HG02798 (cell line): ENCODE data around the gene NAP1L4.

ENCODE experiments used
- ATAC-seq: cut with Tn5 transposase; IDR thresholded peaks from one replicate; pipeline ENCODE4 v1.9.1; 2021; ENCODE audit warnings: mild to moderate bottlenecking; ENCODE audit not compliant: unreplicated experiment, poor library complexity

Gene NAP1L4

GRCh38 chr11:2964782-2965181 is 27.3 kb downstream of the NAP1L4 start:
- no peak for ATAC-seq

- ATAC-seq: no peak
Measured at GRCh38 chr11:2963761-2964160, 28.4 kb downstream of the NAP1L4 start.

- ATAC-seq: no peak
Measured at GRCh38 chr11:2963112-2963754, 28.9 kb downstream of the NAP1L4 start.

GRCh38 chr11:2961080-2961479 is 31.0 kb downstream of the NAP1L4 start:
- no peak for ATAC-seq

GRCh38 chr11:2960139-2960538 is 32.0 kb downstream of the NAP1L4 start:
- no peak for ATAC-seq

- ATAC-seq: no peak
Measured at GRCh38 chr11:2958251-2958650, 33.9 kb downstream of the NAP1L4 start.

- no peak for ATAC-seq
Measured at GRCh38 chr11:2955906-2956476, 36.1 kb downstream of the NAP1L4 start.

GRCh38 chr11:2954263-2954662 is 37.9 kb downstream of the NAP1L4 start:
- no peak for ATAC-seq

- no peak for ATAC-seq
Measured at GRCh38 chr11:2952290-2952689, 39.8 kb downstream of the NAP1L4 start.

GRCh38 chr11:2951231-2952110 is 40.7 kb downstream of the NAP1L4 start:
- no peak for ATAC-seq

GRCh38 chr11:2950825-2951224 is 41.3 kb downstream of the NAP1L4 start:
- ATAC-seq: no peak

GRCh38 chr11:2949920-2950319 is 42.2 kb downstream of the NAP1L4 start:
- no peak for ATAC-seq

- ATAC-seq: no peak
Measured at GRCh38 chr11:2947744-2948143, 44.4 kb downstream of the NAP1L4 start.

GRCh38 chr11:2945757-2946287 is 46.3 kb downstream of the NAP1L4 start:
- ATAC-seq: no peak

GRCh38 chr11:2945031-2945756 is 46.9 kb downstream of the NAP1L4 start:
- no peak for ATAC-seq

GRCh38 chr11:2944530-2944929 is 47.6 kb downstream of the NAP1L4 start:
- ATAC-seq: no peak

- ATAC-seq: no peak
Measured at GRCh38 chr11:2943711-2944118, 48.4 kb downstream of the NAP1L4 start.

GRCh38 chr11:2942872-2943710 is 49.0 kb downstream of the NAP1L4 start:
- no peak for ATAC-seq

GRCh38 chr11:2942447-2942846 is 49.7 kb downstream of the NAP1L4 start:
- no peak for ATAC-seq
